Endodermal cell (in vitro differentiated cells): ENCODE data around the gene FAT1. TPM values are rescaled to one million over a fixed set of nuclear protein-coding genes. Genes with fewer than 3 reads are reported as not detected.

Source experiments
- DNase-seq: peaks from one replicate; pipeline ENCODE4 v3.0.0-alpha.2; 2017
- H3K27ac ChIP-seq: 2 replicates; pipeline ENCODE4 v1.5.1; 2013; ENCODE audit warnings: mild to moderate bottlenecking, low read depth, low read length, moderate library complexity
- H3K27me3 ChIP-seq: 2 replicates; pipeline ENCODE4 v1.6.1; 2013; ENCODE audit warnings: mild to moderate bottlenecking, low read length, moderate library complexity; ENCODE audit not compliant: insufficient read depth, control insufficient read depth, poor library complexity, severe bottlenecking
- H3K36me3 ChIP-seq: 2 replicates; pipeline ENCODE4 v1.7.0; 2013; ENCODE audit warnings: mild to moderate bottlenecking, low read length, moderate library complexity; ENCODE audit not compliant: control insufficient read depth, insufficient read depth
- H3K4me1 ChIP-seq: one replicate; pipeline ENCODE4 v1.7.0; 2013; ENCODE audit warnings: low read length; ENCODE audit not compliant: control insufficient read depth, insufficient read depth
- H3K4me3 ChIP-seq: 2 replicates; pipeline ENCODE4 v1.5.1; 2013; ENCODE audit warnings: mild to moderate bottlenecking, low read length, moderate library complexity
- H3K9ac ChIP-seq: 2 replicates; pipeline ENCODE4 v1.6.1; 2013; ENCODE audit warnings: mild to moderate bottlenecking, low read length, moderate library complexity; ENCODE audit not compliant: poor library complexity, severe bottlenecking; ENCODE audit errors: extremely low read depth
- H3K9me3 ChIP-seq: 2 replicates; pipeline ENCODE4 v1.6.1; 2013; ENCODE audit warnings: mild to moderate bottlenecking, low read length, moderate library complexity; ENCODE audit not compliant: control insufficient read depth
- H3K27ac Mint-ChIP-seq: 2 replicates; pipeline ENCODE4 v1.8.0; 2020; ENCODE audit warnings: mixed read lengths
- H3K27me3 Mint-ChIP-seq: 2 replicates; pipeline ENCODE4 v1.8.0; 2021; ENCODE audit warnings: mild to moderate bottlenecking, mixed read lengths; ENCODE audit not compliant: insufficient read depth
- H3K36me3 Mint-ChIP-seq: 2 replicates; pipeline ENCODE4 v1.8.0; 2020; ENCODE audit warnings: low read depth, mixed read lengths
- H3K4me1 Mint-ChIP-seq: 2 replicates; pipeline ENCODE4 v1.8.0; 2020; ENCODE audit warnings: mixed read lengths
- H3K4me3 Mint-ChIP-seq: 2 replicates; pipeline ENCODE4 v1.8.0; 2020; ENCODE audit warnings: mild to moderate bottlenecking, moderate library complexity, mixed read lengths
- H3K9me3 Mint-ChIP-seq: 2 replicates; pipeline ENCODE4 v1.8.0; 2020; ENCODE audit warnings: mild to moderate bottlenecking, mixed read lengths
- WGBS, 2 experiments: methylation state at CpG; one replicate each; pipeline versions ENCODE4 v1.1.5 to v1.1.7; 2013; ENCODE audit warnings: missing lambda C conversion rate in 2 of 2, mixed read lengths in 1 of 2; ENCODE audit not compliant: insufficient coverage in 1 of 2, insufficient read length in 1 of 2; 5-methylcytosine and 5-hydroxymethylcytosine counted together
- total RNA-seq, 2 donors: library from RNA; stranded (reverse); fragmentation: NEBNext Ultra II Directional in 1 of 2; extraction: Animal tissue kit (Norgen Biotek cat#: 25700) in 1 of 2; gene quantifications; 2 replicates in 1 of 2; 3 replicates in 1 of 2; pipeline ENCODE4 v1.2.1, GENCODE V29; 2021
- TF ChIP-seq, protein P1 (sequence below): fragments of 200-600 bp; sonication (generic); conservative IDR thresholded peaks from 2 replicates; pipeline ENCODE4 v1.5.0; 2021; ENCODE audit warnings: antibody characterized with exemption, mild to moderate bottlenecking

The FAT1 gene
- total RNA-seq, 2 donors from 2014 or later = 66.6 to 77.8 TPM

DNA sequence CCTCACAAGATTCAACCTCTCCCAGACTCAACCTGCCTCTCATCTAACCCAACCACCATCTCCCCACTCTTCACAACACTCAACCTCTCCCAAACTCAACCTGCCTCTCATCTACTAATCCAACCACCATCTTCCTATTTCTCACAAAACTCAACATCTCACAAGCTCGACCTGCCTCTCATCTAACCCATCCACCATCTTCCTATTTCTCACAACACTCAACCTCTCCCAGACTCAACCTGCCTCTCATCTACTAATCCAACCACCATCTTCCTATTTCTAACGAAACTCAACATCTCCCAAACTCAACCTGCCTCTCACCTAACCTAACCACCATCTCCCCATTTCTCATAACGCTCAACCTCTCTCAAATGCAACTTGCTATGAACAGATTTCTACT, 29.8 kb downstream of the FAT1 start:
- Mint-ChIP-seq H3K27me3 (no peaks in the 10 kb centered on the region), H3K27ac (no peak overlapping the region), H3K4me3 (no peak overlapping the region), H3K4me1 (peaks cover 13% of the 10 kb centered on the region), H3K36me3 (peaks cover 14% of the 10 kb centered on the region), H3K9me3 (peaks cover 2% of the 10 kb centered on the region)
- Histone ChIP-seq H3K27me3 (no peaks in the 10 kb centered on the region), H3K36me3 (peaks cover 22% of the 10 kb centered on the region), H3K9me3 (no peaks in the 10 kb centered on the region), H3K4me1 (peaks cover 2% of the 10 kb centered on the region), H3K27ac (no peak overlapping the region), H3K9ac (no peak overlapping the region), H3K4me3 (no peak overlapping the region)
- TF ChIP-seq, protein P1, sequence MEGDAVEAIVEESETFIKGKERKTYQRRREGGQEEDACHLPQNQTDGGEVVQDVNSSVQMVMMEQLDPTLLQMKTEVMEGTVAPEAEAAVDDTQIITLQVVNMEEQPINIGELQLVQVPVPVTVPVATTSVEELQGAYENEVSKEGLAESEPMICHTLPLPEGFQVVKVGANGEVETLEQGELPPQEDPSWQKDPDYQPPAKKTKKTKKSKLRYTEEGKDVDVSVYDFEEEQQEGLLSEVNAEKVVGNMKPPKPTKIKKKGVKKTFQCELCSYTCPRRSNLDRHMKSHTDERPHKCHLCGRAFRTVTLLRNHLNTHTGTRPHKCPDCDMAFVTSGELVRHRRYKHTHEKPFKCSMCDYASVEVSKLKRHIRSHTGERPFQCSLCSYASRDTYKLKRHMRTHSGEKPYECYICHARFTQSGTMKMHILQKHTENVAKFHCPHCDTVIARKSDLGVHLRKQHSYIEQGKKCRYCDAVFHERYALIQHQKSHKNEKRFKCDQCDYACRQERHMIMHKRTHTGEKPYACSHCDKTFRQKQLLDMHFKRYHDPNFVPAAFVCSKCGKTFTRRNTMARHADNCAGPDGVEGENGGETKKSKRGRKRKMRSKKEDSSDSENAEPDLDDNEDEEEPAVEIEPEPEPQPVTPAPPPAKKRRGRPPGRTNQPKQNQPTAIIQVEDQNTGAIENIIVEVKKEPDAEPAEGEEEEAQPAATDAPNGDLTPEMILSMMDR = no peak
- DNase-seq = no peak
- 84 to 92% methylated on average over 2 to 3 of the region's 3 CpGs for WGBS, 2 experiments

- H3K27me3 ChIP-seq = no peaks in the 10 kb centered on the region
- Mint-ChIP-seq H3K4me3 (no peak overlapping the region), H3K9me3 (peaks cover 2% of the 10 kb centered on the region), H3K27ac (no peak overlapping the region), H3K36me3 (peaks cover 11% of the 10 kb centered on the region), H3K27me3 (no peaks in the 10 kb centered on the region), H3K4me1 (peaks cover 20% of the 10 kb centered on the region)
- H3K27ac ChIP-seq = no peak overlapping the region
- peaks cover 2% of the 10 kb centered on the region for H3K4me1 ChIP-seq
- H3K4me3 ChIP-seq = no peak overlapping the region
- no peak overlapping the region for H3K9ac ChIP-seq
- H3K36me3 ChIP-seq = peaks cover 20% of the 10 kb centered on the region
- TF ChIP-seq, protein P1 = no peak
- DNase-seq = no peak
- 64 to 92% methylated on average over 1 to 17 of the region's 17 CpGs for WGBS, 2 experiments
- no peaks in the 10 kb centered on the region for H3K9me3 ChIP-seq
Measured at GRCh38 chr4:186693159-186693815, 30.4 kb downstream of the FAT1 start.

DNA sequence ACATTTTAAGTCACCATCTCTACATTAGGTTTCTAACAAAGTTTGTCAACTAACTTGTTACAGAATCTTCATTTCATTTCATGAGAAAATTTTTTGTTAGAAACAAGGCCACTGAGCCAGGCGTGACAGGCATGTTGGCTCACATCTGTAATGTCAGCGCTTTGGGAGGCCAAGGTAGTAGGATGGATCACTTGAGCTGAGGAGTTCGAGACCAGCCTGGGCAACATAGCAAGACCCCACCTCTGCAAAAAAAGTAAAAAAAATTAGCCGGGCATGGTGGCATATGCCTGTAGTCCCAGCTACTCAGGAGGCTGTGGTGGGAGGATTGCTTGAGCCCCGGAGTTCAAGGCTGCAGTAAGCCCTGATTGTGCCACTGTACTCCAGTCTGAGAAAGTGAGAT, 32.3 kb downstream of the FAT1 start:
- H3K27me3 Mint-ChIP-seq = peaks cover 5% of the 10 kb centered on the region
- Histone ChIP-seq H3K4me3 (no peak overlapping the region), H3K36me3 (peaks cover 13% of the 10 kb centered on the region), H3K27me3 (no peaks in the 10 kb centered on the region), H3K4me1 (peaks cover 4% of the 10 kb centered on the region), H3K27ac (no peak overlapping the region), H3K9me3 (no peaks in the 10 kb centered on the region), H3K9ac (no peak overlapping the region)
- WGBS, 2 experiments = 93 to 94% methylated on average over 4 to 5 of the region's 5 CpGs
- H3K4me3 Mint-ChIP-seq = no peak overlapping the region
- DNase-seq = no peak
- no peak overlapping the region for H3K27ac Mint-ChIP-seq
- TF ChIP-seq, protein P1 = no peak
- H3K9me3 Mint-ChIP-seq = peaks cover 2% of the 10 kb centered on the region
- peaks cover 36% of the 10 kb centered on the region for H3K4me1 Mint-ChIP-seq
- peaks cover 10% of the 10 kb centered on the region for H3K36me3 Mint-ChIP-seq
